PFSK-1 (cell line): ENCODE measurements around the gene GBP6.

Source experiments
- FOXP2 ChIP-seq: optimal IDR thresholded peaks from 2 replicates; pipeline ENCODE3; 2011; ENCODE audit warnings: borderline replicate concordance, control low read depth, inconsistent platforms; ENCODE audit not compliant: insufficient read depth; ENCODE audit errors: extremely low read length, extremely low read depth
- POLR2AphosphoS5 ChIP-seq: IDR thresholded peaks from 2 replicates; pipeline ENCODE4 v1.6.1; 2012; ENCODE audit warnings: low read depth, mild to moderate bottlenecking, control low read depth, low read length, moderate library complexity
- SIN3A ChIP-seq: IDR thresholded peaks from 2 replicates; pipeline ENCODE4 v1.6.1; 2012; ENCODE audit warnings: mild to moderate bottlenecking, low read length, moderate library complexity, borderline replicate concordance; ENCODE audit not compliant: insufficient read depth
- TAF1 ChIP-seq: IDR thresholded peaks from 2 replicates; pipeline ENCODE4 v1.6.1; 2012; ENCODE audit warnings: low read length, control low read depth, borderline replicate concordance; ENCODE audit not compliant: insufficient read depth
- TF ChIP-seq, protein P1 (sequence below), 2 experiments: IDR thresholded peaks; 2 replicates each; pipeline versions ENCODE4 v1.6.1 to v1.8.0; 2011 to 2012; ENCODE audit warnings: low read depth in 2 of 2, low read length in 2 of 2, control low read depth in 1 of 2, inconsistent platforms in 1 of 2, mild to moderate bottlenecking in 1 of 2, moderate library complexity in 1 of 2; ENCODE audit not compliant: insufficient read depth in 1 of 2

The GBP6 gene

DNA sequence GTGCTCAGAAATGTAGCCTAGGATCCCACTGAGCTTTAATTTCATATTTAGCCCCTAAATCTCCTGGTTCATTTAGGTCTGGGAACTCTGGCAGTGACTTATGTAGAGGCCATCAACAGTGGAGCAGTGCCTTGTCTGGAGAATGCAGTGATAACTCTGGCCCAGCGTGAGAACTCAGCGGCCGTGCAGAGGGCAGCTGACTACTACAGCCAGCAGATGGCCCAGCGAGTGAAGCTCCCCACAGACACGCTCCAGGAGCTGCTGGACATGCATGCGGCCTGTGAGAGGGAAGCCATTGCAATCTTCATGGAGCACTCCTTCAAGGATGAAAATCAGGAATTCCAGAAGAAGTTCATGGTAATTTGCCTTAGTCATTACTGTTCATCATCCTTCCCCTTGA is 17.8 kb downstream of the GBP6 start:
- TF ChIP-seq POLR2AphosphoS5: no peak
- no peak for TF ChIP-seq TAF1
- TF ChIP-seq, protein P1, sequence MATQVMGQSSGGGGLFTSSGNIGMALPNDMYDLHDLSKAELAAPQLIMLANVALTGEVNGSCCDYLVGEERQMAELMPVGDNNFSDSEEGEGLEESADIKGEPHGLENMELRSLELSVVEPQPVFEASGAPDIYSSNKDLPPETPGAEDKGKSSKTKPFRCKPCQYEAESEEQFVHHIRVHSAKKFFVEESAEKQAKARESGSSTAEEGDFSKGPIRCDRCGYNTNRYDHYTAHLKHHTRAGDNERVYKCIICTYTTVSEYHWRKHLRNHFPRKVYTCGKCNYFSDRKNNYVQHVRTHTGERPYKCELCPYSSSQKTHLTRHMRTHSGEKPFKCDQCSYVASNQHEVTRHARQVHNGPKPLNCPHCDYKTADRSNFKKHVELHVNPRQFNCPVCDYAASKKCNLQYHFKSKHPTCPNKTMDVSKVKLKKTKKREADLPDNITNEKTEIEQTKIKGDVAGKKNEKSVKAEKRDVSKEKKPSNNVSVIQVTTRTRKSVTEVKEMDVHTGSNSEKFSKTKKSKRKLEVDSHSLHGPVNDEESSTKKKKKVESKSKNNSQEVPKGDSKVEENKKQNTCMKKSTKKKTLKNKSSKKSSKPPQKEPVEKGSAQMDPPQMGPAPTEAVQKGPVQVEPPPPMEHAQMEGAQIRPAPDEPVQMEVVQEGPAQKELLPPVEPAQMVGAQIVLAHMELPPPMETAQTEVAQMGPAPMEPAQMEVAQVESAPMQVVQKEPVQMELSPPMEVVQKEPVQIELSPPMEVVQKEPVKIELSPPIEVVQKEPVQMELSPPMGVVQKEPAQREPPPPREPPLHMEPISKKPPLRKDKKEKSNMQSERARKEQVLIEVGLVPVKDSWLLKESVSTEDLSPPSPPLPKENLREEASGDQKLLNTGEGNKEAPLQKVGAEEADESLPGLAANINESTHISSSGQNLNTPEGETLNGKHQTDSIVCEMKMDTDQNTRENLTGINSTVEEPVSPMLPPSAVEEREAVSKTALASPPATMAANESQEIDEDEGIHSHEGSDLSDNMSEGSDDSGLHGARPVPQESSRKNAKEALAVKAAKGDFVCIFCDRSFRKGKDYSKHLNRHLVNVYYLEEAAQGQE (IDR thresholded peaks at IDR 0.05; ENCODE audit: insufficient read depth in 1 of 2, low read depth in 2 of 2, low read length in 2 of 2): no peak
- TF ChIP-seq SIN3A: no peak
- no peak for TF ChIP-seq FOXP2

DNA sequence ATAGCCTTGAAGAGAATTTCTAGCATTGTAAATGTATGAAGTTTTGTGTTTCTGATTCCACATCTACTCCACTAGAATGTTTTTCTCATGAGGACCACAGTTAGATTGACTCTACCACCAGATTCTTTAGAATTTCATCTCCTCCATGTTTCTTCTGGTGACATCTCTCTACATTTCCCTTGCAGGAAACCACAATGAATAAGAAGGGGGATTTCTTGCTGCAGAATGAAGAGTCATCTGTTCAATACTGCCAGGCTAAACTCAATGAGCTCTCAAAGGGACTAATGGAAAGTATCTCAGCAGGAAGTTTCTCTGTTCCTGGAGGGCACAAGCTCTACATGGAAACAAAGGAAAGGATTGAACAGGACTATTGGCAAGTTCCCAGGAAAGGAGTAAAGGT is 18.6 kb downstream of the GBP6 start:
- TF ChIP-seq SIN3A (no peak), TAF1 (no peak), POLR2AphosphoS5 (no peak)
- TF ChIP-seq, protein P1 (IDR thresholded peaks at IDR 0.05; ENCODE audit: insufficient read depth in 1 of 2, low read depth in 2 of 2, low read length in 2 of 2): no peak

DNA sequence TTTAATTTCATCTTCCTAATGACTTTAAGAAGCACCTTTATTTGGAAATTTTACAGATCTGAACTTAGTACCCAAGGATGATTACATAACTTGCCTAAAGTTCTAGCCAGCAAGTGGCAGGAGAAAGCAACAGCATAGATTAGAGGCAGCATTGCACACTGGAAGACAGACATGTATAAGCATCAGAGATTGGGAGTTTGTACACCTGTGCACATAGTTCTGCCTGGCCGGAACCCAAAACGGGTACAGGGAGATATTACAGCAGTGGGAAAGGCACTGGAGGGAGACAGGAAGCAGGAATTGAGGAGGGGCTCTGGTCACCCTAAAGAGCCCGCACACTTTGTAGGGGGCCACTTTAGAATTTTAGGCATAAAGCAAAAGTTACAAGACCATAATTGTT is 19.3 kb downstream of the GBP6 start:
- TF ChIP-seq SIN3A (no peak), TAF1 (no peak), FOXP2 (no peak), POLR2AphosphoS5 (no peak)
- TF ChIP-seq, protein P1 (IDR thresholded peaks at IDR 0.05; ENCODE audit: insufficient read depth in 1 of 2, low read depth in 2 of 2, low read length in 2 of 2): no peak

DNA sequence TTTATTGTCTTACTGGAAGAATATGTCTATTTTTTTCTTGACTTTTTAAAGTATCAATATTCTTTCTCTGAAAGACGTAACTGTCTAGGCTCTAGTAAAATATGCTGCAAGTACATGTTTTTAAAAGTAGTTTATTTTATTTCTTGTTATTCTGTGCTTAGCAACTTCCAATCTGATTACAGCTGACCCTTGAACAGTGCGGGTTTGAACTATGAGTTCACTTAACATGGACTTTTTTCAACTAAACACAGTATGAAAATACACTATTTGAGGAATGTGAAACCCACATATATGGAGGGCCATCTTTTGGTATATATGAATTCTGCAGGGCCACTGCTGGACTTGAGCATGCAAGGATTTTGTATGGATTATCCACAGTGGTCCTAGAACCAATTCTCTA is 26.8 kb downstream of the GBP6 start:
- TF ChIP-seq TAF1 (no peak), POLR2AphosphoS5 (no peak), FOXP2 (no peak), SIN3A (no peak)
- TF ChIP-seq, protein P1 (IDR thresholded peaks at IDR 0.05; ENCODE audit: insufficient read depth in 1 of 2, low read depth in 2 of 2, low read length in 2 of 2): no peak

DNA sequence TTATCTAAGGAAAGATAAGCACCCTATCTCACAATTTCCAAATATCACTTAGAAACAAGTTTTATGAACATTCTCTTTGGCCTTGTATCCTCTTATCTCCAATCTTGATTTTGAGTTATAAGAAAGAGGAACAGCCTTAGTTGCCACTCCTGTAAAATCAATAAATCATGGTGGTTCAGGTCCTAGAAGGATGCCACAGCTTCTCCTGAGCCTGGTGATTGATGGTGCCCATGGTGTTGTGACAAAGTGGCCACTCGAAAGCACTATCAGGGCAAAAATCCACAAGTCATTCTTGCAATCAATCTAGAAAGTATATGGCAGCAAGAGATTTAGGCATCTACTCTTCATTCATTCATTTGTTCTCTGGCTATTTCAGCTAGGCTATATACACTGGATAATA is 27.8 kb downstream of the GBP6 start:
- TF ChIP-seq, protein P1 (IDR thresholded peaks at IDR 0.05; ENCODE audit: insufficient read depth in 1 of 2, low read depth in 2 of 2, low read length in 2 of 2): no peak
- no peak for TF ChIP-seq TAF1
- TF ChIP-seq POLR2AphosphoS5: no peak
- no peak for TF ChIP-seq SIN3A
- no peak for TF ChIP-seq FOXP2
